T-cell (primary cell): ENCODE measurements around the gene STAP2. TPM values are rescaled to one million over a fixed set of nuclear protein-coding genes. Genes with fewer than 3 reads are reported as not detected.

Experiments
- ATAC-seq, 4 experiments: fragments of 200-7000 bp in 3 of 4; fragments of 150-1000 bp in 1 of 4; cut with Tn5 transposase; replicated peaks in 1 of 4; 1 replicate in 3 of 4; 2 replicates in 1 of 4; pipeline ENCODE4 v1.10.0; 2021; ENCODE audit warnings: moderate library complexity in 3 of 4, mild to moderate bottlenecking in 2 of 4, moderate number of reproducible peaks in 1 of 4
- CTCF ChIA-PET, 2 donors: fragments of 300-600 bp; sonication (Branson Sonifier 250); formaldehyde crosslinking; loops; one replicate each; lab custom pipeline; 2022; ENCODE audit warnings: antibody characterized with exemption in 2 of 2; lab: Charles Lee
- POLR2A ChIA-PET, 2 donors: fragments of 300-600 bp; sonication (Branson Sonifier 250); formaldehyde crosslinking; loops; one replicate each; lab custom pipeline; 2022; ENCODE audit warnings: antibody characterized with exemption in 2 of 2; lab: Charles Lee
- DNase-seq, 35 experiments: peaks; one replicate each; pipeline versions ENCODE4 v3.0.0 to v3.0.0-alpha.2; 2013 to 2023
- H3K27ac ChIP-seq: one replicate; pipeline ENCODE4 v1.5.1; 2013; ENCODE audit warnings: low read length
- H3K27me3 ChIP-seq, 2 experiments: replicated peaks in 1 of 2; 1 replicate in 1 of 2; 2 replicates in 1 of 2; pipeline versions ENCODE4 v1.6.1 to v1.7.0; 2013; ENCODE audit warnings: low read length in 1 of 2, mixed read lengths in 1 of 2; ENCODE audit not compliant: control insufficient read depth in 2 of 2, insufficient read depth in 2 of 2; ENCODE audit errors: extremely low read depth in 1 of 2
- H3K36me3 ChIP-seq, 2 donors: 1 replicate in 1 of 2; 2 replicates in 1 of 2; pipeline versions ENCODE4 v1.6.1 to v1.7.0; 2013; ENCODE audit warnings: low read length in 1 of 2; ENCODE audit not compliant: control insufficient read depth in 2 of 2, insufficient read depth in 1 of 2; ENCODE audit errors: extremely low read depth in 1 of 2
- H3K4me1 ChIP-seq, 2 experiments: 1 replicate in 1 of 2; 2 replicates in 1 of 2; pipeline versions ENCODE4 v1.6.1 to v1.7.0; 2013; ENCODE audit warnings: low read length in 2 of 2, mixed read lengths in 1 of 2; ENCODE audit not compliant: insufficient read depth in 2 of 2, control insufficient read depth in 1 of 2; ENCODE audit errors: extremely low read depth in 1 of 2
- H3K4me3 ChIP-seq, 2 donors: 1 replicate in 1 of 2; 2 replicates in 1 of 2; pipeline versions ENCODE4 v1.5.1 to v1.7.0; 2013; ENCODE audit warnings: mild to moderate bottlenecking in 2 of 2, low read length in 1 of 2, moderate library complexity in 1 of 2; ENCODE audit not compliant: control insufficient read depth in 1 of 2; ENCODE audit errors: extremely low read depth in 1 of 2
- H3K9me3 ChIP-seq: 2 replicates; pipeline ENCODE4 v1.7.0; 2013
- H3K27ac Mint-ChIP-seq, 2 donors: one replicate each; pipeline ENCODE4 v1.8.0; 2020 to 2021; ENCODE audit warnings: mild to moderate bottlenecking in 2 of 2, mixed read lengths in 2 of 2
- H3K27me3 Mint-ChIP-seq, 2 donors: one replicate each; pipeline ENCODE4 v1.8.0; 2021 to 2022; ENCODE audit warnings: mixed read lengths in 2 of 2
- H3K36me3 Mint-ChIP-seq: one replicate; pipeline ENCODE4 v1.8.0; 2021; ENCODE audit warnings: mixed read lengths
- H3K4me1 Mint-ChIP-seq, 3 donors: one replicate each; pipeline ENCODE4 v1.8.0; 2020 to 2022; ENCODE audit warnings: mixed read lengths in 3 of 3, mild to moderate bottlenecking in 1 of 3
- H3K4me3 Mint-ChIP-seq, 3 donors: one replicate each; pipeline ENCODE4 v1.8.0; 2020 to 2022; ENCODE audit warnings: mild to moderate bottlenecking in 3 of 3, mixed read lengths in 3 of 3, moderate library complexity in 3 of 3
- H3K9me3 Mint-ChIP-seq, 3 donors: one replicate each; pipeline ENCODE4 v1.8.0; 2020 to 2022; ENCODE audit warnings: mixed read lengths in 3 of 3
- WGBS: methylation state at CpG from one replicate; pipeline ENCODE4 v1.1.5; 2013; ENCODE audit warnings: missing lambda C conversion rate; ENCODE audit not compliant: insufficient coverage; 5-methylcytosine and 5-hydroxymethylcytosine counted together
- total RNA-seq, 35 experiments: library from RNA in 6 of 35; stranded (reverse) in 6 of 35; fragments of 120-200 nt in 1 of 35; gene quantifications; one replicate each; pipeline versions ENCODE4 v1.2.1 to v1.2.4 and lab custom pipeline; 2013 to 2026

The STAP2 gene
- total RNA-seq, 5 donors from 2014 or later (not counting 1 experiment from before 2014, with no cell fraction given): 2.3 to 3.7 (median 2.9) TPM

DNA sequence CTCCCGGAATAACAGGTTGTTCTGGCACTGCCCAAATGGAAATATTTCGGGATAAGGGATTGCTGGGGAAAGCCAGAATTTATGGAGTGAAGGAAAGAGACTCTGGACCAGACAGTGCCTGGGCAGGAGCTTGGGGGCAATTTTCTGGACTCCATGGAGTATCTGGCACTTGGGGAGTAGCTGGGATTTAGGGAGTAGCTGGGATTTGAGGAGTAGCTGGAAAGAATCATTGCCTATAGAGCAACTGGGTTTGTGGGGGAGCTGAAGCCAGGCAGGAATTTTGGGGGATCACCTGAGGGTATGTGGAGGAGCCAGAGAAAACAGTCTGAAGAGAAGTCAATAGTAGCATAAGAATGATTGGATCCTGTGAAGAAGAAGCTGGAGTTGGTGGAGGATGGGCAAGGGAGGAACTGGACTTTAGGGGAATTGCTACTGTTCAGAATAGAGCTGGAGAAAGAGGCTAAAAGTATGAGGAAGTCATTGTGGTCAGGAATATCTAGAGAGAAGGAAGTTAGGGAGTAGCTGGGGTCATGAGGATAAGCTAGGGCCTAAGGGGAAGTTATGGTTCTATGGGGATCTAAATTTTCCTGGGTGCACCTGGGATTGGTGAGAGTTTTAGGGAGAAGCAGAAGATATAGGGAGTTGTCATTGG lies 19.4 kb downstream of the STAP2 start:
- Mint-ChIP-seq H3K4me3 (no peak overlapping the region), H3K27me3 (no peaks in the 10 kb centered on the region), H3K27ac (no peak overlapping the region), H3K36me3 (no peaks in the 10 kb centered on the region), H3K9me3 (peaks cover 0 to 9% (median 0%) of the 10 kb centered on the region in 3 donors), H3K4me1 (peaks cover 0 to 10% (median 0%) of the 10 kb centered on the region in 3 donors)
- no peaks in the 10 kb centered on the region for H3K4me1 ChIP-seq
- ChIA-PET CTCF (interaction anchor here in 1 of 2 donors (0.5 kb wide), 1 partner anchor 17 kb away, joined by 5 read pairs; no protein-coding TSS in a partner anchor), POLR2A (no interaction called here)
- H3K27ac ChIP-seq: no peak overlapping the region
- WGBS: 95% methylated on average over 2 of the region's 2 CpGs
- no peak overlapping the region for H3K4me3 ChIP-seq
- H3K9me3 ChIP-seq: no peaks in the 10 kb centered on the region
- H3K36me3 ChIP-seq: no peaks in the 10 kb centered on the region
- DNase-seq: no peak
- no peak for ATAC-seq
- no peaks in the 10 kb centered on the region for H3K27me3 ChIP-seq

DNA sequence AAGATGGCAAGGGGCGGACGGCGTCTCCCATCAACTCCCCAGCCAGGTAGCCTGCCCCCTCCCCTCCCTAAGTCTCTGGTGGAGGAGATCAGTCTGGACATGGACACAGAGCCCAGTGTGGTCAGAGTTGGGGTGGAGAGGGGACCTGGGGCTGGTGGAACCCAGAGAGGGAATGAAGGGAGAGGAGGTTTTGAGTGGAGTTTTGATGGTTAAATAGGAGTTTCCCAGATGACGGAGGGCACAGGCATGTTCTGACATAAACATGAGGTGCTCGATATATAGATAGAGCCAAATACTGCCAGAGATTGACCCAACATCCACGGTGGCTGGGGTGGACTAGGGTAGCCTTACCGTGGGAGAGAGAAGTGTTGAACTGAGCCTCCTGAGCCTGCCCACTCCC lies 20.2 kb downstream of the STAP2 start:
- ATAC-seq (no peak), DNase-seq (no peak)
- POLR2A ChIA-PET: no interaction called here

GRCh38 chr19:4316956-4317355 lies 21.7 kb downstream of the STAP2 start:
- H3K9me3 Mint-ChIP-seq: peaks cover 0 to 9% (median 0%) of the 10 kb centered on the region in 3 donors
- H3K36me3 Mint-ChIP-seq: no peaks in the 10 kb centered on the region
- H3K9me3 ChIP-seq: no peaks in the 10 kb centered on the region
- no peak for ATAC-seq
- H3K27me3 Mint-ChIP-seq: no peaks in the 10 kb centered on the region
- H3K36me3 ChIP-seq: no peaks in the 10 kb centered on the region
- 93% methylated on average over 9 of the region's 9 CpGs for WGBS
- CTCF ChIA-PET: no interaction called here
- DNase-seq: no peak
- H3K27ac ChIP-seq: no peak overlapping the region
- no peak overlapping the region for H3K4me3 Mint-ChIP-seq
- POLR2A ChIA-PET: no interaction called here
- H3K27ac Mint-ChIP-seq: no peak overlapping the region
- H3K27me3 ChIP-seq: no peaks in the 10 kb centered on the region
- peaks cover 0 to 10% (median 0%) of the 10 kb centered on the region in 3 donors for H3K4me1 Mint-ChIP-seq
- H3K4me3 ChIP-seq: no peak overlapping the region
- H3K4me1 ChIP-seq: no peaks in the 10 kb centered on the region

More for the DNA sequence above, 20.2 kb downstream of the STAP2 start:
- no peak overlapping the region for H3K4me3 ChIP-seq
- Mint-ChIP-seq H3K9me3 (peaks cover 0 to 9% (median 0%) of the 10 kb centered on the region in 3 donors), H3K4me1 (peaks cover 0 to 10% (median 0%) of the 10 kb centered on the region in 3 donors), H3K36me3 (no peaks in the 10 kb centered on the region), H3K27ac (no peak overlapping the region), H3K4me3 (no peak overlapping the region), H3K27me3 (no peaks in the 10 kb centered on the region)
- H3K4me1 ChIP-seq: no peaks in the 10 kb centered on the region
- CTCF ChIA-PET: interaction anchor here in 1 of 2 donors (0.5 kb wide), 1 partner anchor 18 kb away, joined by 5 read pairs; no protein-coding TSS in a partner anchor
- 88% methylated on average over 2 of the region's 7 CpGs for WGBS
- no peaks in the 10 kb centered on the region for H3K27me3 ChIP-seq
- no peak overlapping the region for H3K27ac ChIP-seq
- H3K36me3 ChIP-seq: no peaks in the 10 kb centered on the region
- H3K9me3 ChIP-seq: no peaks in the 10 kb centered on the region

GRCh38 chr19:4313847-4314490 lies 24.7 kb downstream of the STAP2 start:
- Histone ChIP-seq H3K4me3 (no peak overlapping the region), H3K36me3 (no peaks in the 10 kb centered on the region), H3K27ac (no peak overlapping the region), H3K27me3 (peaks cover 0 to 5% of the 10 kb centered on the region in 2 experiments), H3K4me1 (no peaks in the 10 kb centered on the region), H3K9me3 (no peaks in the 10 kb centered on the region)
- Mint-ChIP-seq H3K4me3 (no peak overlapping the region), H3K36me3 (no peaks in the 10 kb centered on the region), H3K27ac (no peak overlapping the region), H3K4me1 (peaks cover 0 to 1% (median 0%) of the 10 kb centered on the region in 3 donors), H3K27me3 (no peaks in the 10 kb centered on the region), H3K9me3 (peaks cover 0 to under 1% (median 0%) of the 10 kb centered on the region in 3 donors)
- ATAC-seq: no peak
- WGBS: 94% methylated on average over 3 of the region's 12 CpGs
- ChIA-PET POLR2A (no interaction called here), CTCF (interaction anchor here in 1 of 2 donors (0.7 kb wide), 1 partner anchor 11 kb away, joined by 3 read pairs; no protein-coding TSS in a partner anchor)
- no peak for DNase-seq

- Histone ChIP-seq H3K27me3 (peaks cover 0 to 9% of the 10 kb centered on the region in 2 experiments), H3K36me3 (peaks cover 0 to 2% of the 10 kb centered on the region in 2 donors), H3K9me3 (no peaks in the 10 kb centered on the region), H3K4me3 (no peak overlapping the region), H3K27ac (no peak overlapping the region), H3K4me1 (no peaks in the 10 kb centered on the region)
- no peak for ATAC-seq
- Mint-ChIP-seq H3K4me3 (no peak overlapping the region), H3K36me3 (no peaks in the 10 kb centered on the region), H3K4me1 (peaks cover 0 to under 1% (median 0%) of the 10 kb centered on the region in 3 donors), H3K9me3 (no peaks in the 10 kb centered on the region), H3K27me3 (no peaks in the 10 kb centered on the region), H3K27ac (no peak overlapping the region)
- WGBS: 91% methylated on average over 17 of the region's 22 CpGs
- ChIA-PET CTCF (no interaction called here), POLR2A (no interaction called here)
- DNase-seq: peak in 1 of 35 experiments; percentile 25
These were observed 28.1 kb downstream of the STAP2 start for GRCh38 chr19:4310247-4311121.

DNA sequence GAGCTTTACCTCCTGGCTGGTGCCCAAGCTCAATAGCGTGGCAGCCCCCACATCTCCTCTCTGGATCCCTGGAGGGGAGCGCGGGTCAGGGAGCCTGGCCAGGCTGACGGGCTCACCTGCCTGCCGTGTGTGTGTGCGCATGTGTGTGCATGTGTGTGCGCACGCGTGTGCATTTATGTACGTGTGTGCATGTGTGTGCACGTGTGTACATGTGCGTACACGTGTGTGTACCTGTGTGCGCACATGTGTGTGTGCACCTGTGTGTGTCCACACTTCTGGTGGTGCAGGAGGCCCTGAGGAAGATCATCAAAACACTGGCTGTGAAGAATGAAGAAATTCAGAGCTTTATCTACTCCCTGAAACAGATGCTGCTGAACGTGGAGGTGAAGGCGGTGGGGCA lies 33.0 kb downstream of the STAP2 start:
- Mint-ChIP-seq H3K9me3 (no peaks in the 10 kb centered on the region), H3K27ac (no peak overlapping the region), H3K36me3 (no peaks in the 10 kb centered on the region), H3K27me3 (no peaks in the 10 kb centered on the region), H3K4me1 (peaks cover 28 to 33% (median 31%) of the 10 kb centered on the region in 3 donors), H3K4me3 (peak overlapping the region in 2 of 3 donors; percentile 37 to 60)
- H3K4me1 ChIP-seq: peaks cover 20 to 31% of the 10 kb centered on the region in 2 experiments
- H3K9me3 ChIP-seq: no peaks in the 10 kb centered on the region
- no peak overlapping the region for H3K27ac ChIP-seq
- H3K4me3 ChIP-seq: no peak overlapping the region
- H3K27me3 ChIP-seq: peaks cover 0 to 19% of the 10 kb centered on the region in 2 experiments
- POLR2A ChIA-PET: no interaction called here
- CTCF ChIA-PET: interaction anchor here in 1 of 2 donors (0.6 kb wide), 1 partner anchor 59 kb away, joined by 3 read pairs; the partner anchor contains the start of gene YJU2
- ATAC-seq: no peak
- DNase-seq: no peak
- 90% methylated on average over 14 of the region's 16 CpGs for WGBS
- H3K36me3 ChIP-seq: peaks cover 0 to 2% of the 10 kb centered on the region in 2 donors
